ENCODE measurements around the gene CMTM8.

DNA sequence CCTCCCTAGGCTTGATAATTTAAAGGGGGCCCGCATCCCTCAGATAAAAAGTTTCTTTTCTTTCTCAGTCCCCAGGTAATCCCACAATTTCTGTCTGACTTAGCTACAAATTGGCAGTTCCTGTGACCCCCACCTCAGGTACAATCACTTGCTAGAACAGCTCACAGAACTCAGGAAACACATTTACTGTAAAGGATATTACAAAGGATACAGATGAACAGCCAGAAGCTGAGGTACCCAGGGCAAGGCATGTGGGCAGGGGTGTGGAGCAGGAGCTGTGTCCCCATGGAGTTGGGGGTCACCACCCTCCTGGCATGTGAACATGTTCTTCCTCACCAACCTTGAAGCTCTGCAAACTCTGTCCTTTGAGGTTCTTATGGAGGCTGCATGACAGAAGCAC lies 73.8 kb downstream of the CMTM8 start:
- TF ChIP-seq, protein P1, sequence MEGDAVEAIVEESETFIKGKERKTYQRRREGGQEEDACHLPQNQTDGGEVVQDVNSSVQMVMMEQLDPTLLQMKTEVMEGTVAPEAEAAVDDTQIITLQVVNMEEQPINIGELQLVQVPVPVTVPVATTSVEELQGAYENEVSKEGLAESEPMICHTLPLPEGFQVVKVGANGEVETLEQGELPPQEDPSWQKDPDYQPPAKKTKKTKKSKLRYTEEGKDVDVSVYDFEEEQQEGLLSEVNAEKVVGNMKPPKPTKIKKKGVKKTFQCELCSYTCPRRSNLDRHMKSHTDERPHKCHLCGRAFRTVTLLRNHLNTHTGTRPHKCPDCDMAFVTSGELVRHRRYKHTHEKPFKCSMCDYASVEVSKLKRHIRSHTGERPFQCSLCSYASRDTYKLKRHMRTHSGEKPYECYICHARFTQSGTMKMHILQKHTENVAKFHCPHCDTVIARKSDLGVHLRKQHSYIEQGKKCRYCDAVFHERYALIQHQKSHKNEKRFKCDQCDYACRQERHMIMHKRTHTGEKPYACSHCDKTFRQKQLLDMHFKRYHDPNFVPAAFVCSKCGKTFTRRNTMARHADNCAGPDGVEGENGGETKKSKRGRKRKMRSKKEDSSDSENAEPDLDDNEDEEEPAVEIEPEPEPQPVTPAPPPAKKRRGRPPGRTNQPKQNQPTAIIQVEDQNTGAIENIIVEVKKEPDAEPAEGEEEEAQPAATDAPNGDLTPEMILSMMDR (IDR thresholded peaks at IDR 0.05), result no peak
- TF ChIP-seq EP300 (IDR thresholded peaks at IDR 0.05), result no peak
- no peak for TF ChIP-seq POLR2A (IDR thresholded peaks at IDR 0.05)
- TF ChIP-seq POLR2AphosphoS5 (IDR thresholded peaks at IDR 0.05), result no peak

Measured in sigmoid colon (tissue), 4 donors.